ENCODE measurements around the gene CEP85L. TPM values are rescaled to one million over a fixed set of nuclear protein-coding genes. Genes with fewer than 3 reads are reported as not detected.
A peak's percentile ranks its signal among the peaks of the same experiment; 100 is the strongest.

The CEP85L gene
- total RNA-seq, 2 experiments from 2014 or later, result 9.6 to 12.0 TPM

DNA sequence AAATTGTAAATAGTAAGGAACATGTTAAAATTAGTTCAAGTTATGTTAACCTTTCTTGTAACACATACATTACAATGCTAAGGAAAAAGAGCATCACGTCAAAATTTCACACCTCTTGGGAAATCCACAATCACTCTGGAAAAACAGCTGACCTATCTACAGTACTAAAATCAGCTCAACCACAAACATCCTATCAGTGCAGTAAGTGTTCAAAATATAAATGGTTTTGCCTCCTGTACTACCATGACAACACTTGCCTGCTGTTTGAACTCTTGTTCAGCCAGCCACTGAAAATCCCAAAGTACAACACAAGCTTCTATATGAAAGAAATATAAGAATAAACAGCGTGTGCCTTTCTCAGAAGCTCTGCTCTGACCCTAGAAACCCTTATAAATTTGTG, 186.8 kb downstream of the CEP85L start:
- TF ChIP-seq EZH2phosphoT487 (IDR thresholded peaks at IDR 0.05; ENCODE audit: borderline replicate concordance, low read depth, low read length) (no peak), CTCF (conservative IDR thresholded peaks at IDR 0.05; ENCODE audit: low read length) (no peak)
- no peaks in the 10 kb centered on the region for H3K4me1 ChIP-seq (ENCODE audit: insufficient read depth, low read length, poor library complexity, severe bottlenecking)
- CTCF ChIA-PET (ENCODE audit: unreplicated experiment), result no interaction called here
- no peaks in the 10 kb centered on the region for H3K36me3 ChIP-seq (ENCODE audit: insufficient read depth, low read length)
- POLR2A ChIA-PET, result no interaction called here
- H3K27ac ChIP-seq (ENCODE audit: low read depth, low read length, poor library complexity, severe bottlenecking), result no peak overlapping the region
- H3K9me2 ChIP-seq (ENCODE audit: insufficient read depth, low read length), result no peaks in the 10 kb centered on the region
- no peak overlapping the region for H2AFZ ChIP-seq (ENCODE audit: low read length)
- H4K20me1 ChIP-seq (ENCODE audit: insufficient read depth, low read length), result no peaks in the 10 kb centered on the region
- H3K79me2 ChIP-seq (ENCODE audit: insufficient read depth, low read depth, low read length), result no peaks in the 10 kb centered on the region
- intact Hi-C loops (cut with micrococcal nuclease; ENCODE audit: unreplicated experiment), result no loop called here
- H3K4me2 ChIP-seq (ENCODE audit: low read length), result no peak overlapping the region
- H3K9me3 ChIP-seq (ENCODE audit: low read length), result no peaks in the 10 kb centered on the region
- BruUV-seq (replicated peaks), result no TSS peak
- no peak overlapping the region for H3K4me3 ChIP-seq (ENCODE audit: low read depth, low read length, poor library complexity, severe bottlenecking)
- no peak for DNase-seq (ENCODE audit: low spot score)

DNA sequence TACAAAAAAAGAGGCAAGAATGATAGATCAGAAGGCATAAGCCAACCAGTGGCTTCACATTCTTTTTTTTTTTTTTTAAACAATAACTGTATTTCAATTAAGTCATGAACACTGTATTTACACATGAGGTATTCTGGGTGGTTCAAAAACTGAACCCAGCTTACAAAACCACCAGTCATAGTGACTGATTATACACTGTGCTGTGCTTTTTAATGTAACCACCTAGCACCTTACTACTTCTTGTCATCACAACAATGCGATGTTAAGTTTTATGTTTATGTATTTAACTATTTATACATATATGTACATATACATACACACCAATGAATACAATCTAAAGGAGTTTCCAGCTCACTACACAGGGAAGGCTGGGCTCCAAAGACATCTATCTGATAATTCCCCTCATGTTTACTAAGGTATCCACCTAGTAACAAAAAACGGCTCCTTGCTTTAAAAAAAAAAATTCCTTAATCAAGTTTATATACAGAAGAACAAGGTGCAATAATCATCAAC, 190.4 kb downstream of the CEP85L start:
- ChIA-PET POLR2A (interaction anchor here (0.7 to 2.2 kb wide), 3 partner anchors 8 to 605 kb away, joined by 3 to 7 read pairs (median 5); no protein-coding TSS in a partner anchor), CTCF (ENCODE audit: unreplicated experiment) (no interaction called here)
- TF ChIP-seq EZH2phosphoT487 (IDR thresholded peaks at IDR 0.05; ENCODE audit: borderline replicate concordance, low read depth, low read length) (no peak), CTCF (conservative IDR thresholded peaks at IDR 0.05; ENCODE audit: low read length) (no peak)
- intact Hi-C loops (cut with micrococcal nuclease; ENCODE audit: unreplicated experiment), result no loop called here
- Histone ChIP-seq H3K27ac (ENCODE audit: low read depth, low read length, poor library complexity, severe bottlenecking) (no peak overlapping the region), H3K4me2 (ENCODE audit: low read length) (no peak overlapping the region), H3K9me3 (ENCODE audit: low read length) (no peaks in the 10 kb centered on the region), H3K4me1 (ENCODE audit: insufficient read depth, low read length, poor library complexity, severe bottlenecking) (no peaks in the 10 kb centered on the region), H3K9me2 (ENCODE audit: insufficient read depth, low read length) (no peaks in the 10 kb centered on the region), H3K36me3 (ENCODE audit: insufficient read depth, low read length) (no peaks in the 10 kb centered on the region), H4K20me1 (ENCODE audit: insufficient read depth, low read length) (no peaks in the 10 kb centered on the region), H3K4me3 (ENCODE audit: low read depth, low read length, poor library complexity, severe bottlenecking) (no peak overlapping the region), H3K79me2 (ENCODE audit: insufficient read depth, low read depth, low read length) (no peaks in the 10 kb centered on the region), H2AFZ (ENCODE audit: low read length) (no peak overlapping the region)
- no peak for DNase-seq (ENCODE audit: low spot score)
- BruUV-seq (replicated peaks), result no TSS peak

DNA sequence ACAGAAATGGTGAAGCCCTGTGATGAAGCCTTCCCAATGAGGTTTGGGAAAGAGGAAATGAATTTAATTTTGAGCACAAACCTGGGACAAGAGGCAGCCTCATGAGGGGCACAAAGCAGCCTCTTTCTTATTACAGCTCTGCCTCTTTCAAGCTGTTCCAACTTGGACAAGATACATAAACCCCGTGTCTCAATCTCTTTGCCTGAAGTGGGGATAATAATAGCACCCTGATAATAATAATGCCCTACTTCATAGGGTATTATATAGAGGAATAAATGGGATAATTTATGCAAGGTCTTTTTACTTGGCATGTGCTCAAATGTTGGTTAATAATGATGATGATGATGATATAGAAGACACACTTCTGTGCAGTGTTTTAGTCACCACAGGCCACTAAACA, 194.4 kb downstream of the CEP85L start:
- H2AFZ ChIP-seq (ENCODE audit: low read length), result no peak overlapping the region
- H3K4me1 ChIP-seq (ENCODE audit: insufficient read depth, low read length, poor library complexity, severe bottlenecking), result no peaks in the 10 kb centered on the region
- no peak for DNase-seq (ENCODE audit: low spot score)
- H3K4me3 ChIP-seq (ENCODE audit: low read depth, low read length, poor library complexity, severe bottlenecking), result no peak overlapping the region
- no peaks in the 10 kb centered on the region for H3K79me2 ChIP-seq (ENCODE audit: insufficient read depth, low read depth, low read length)
- TSS peak; percentile 30 for BruUV-seq (replicated peaks)
- ChIA-PET POLR2A (no interaction called here), CTCF (ENCODE audit: unreplicated experiment) (no interaction called here)
- no peak overlapping the region for H3K27ac ChIP-seq (ENCODE audit: low read depth, low read length, poor library complexity, severe bottlenecking)
- intact Hi-C loops (cut with micrococcal nuclease; ENCODE audit: unreplicated experiment), result no loop called here
- no peaks in the 10 kb centered on the region for H4K20me1 ChIP-seq (ENCODE audit: insufficient read depth, low read length)
- no peaks in the 10 kb centered on the region for H3K9me2 ChIP-seq (ENCODE audit: insufficient read depth, low read length)
- no peak overlapping the region for H3K4me2 ChIP-seq (ENCODE audit: low read length)
- H3K36me3 ChIP-seq (ENCODE audit: insufficient read depth, low read length), result no peaks in the 10 kb centered on the region
- no peak for TF ChIP-seq EZH2phosphoT487 (IDR thresholded peaks at IDR 0.05; ENCODE audit: borderline replicate concordance, low read depth, low read length)
- H3K9me3 ChIP-seq (ENCODE audit: low read length), result no peaks in the 10 kb centered on the region

Data from OCI-LY7 (cell line).